Hepatic stellate cell (primary cell): ENCODE results near the gene LRP8.

Source experiments
- DNase-seq: peaks from one replicate; pipeline ENCODE4 v3.0.0; 2011; ENCODE audit warnings: low spot score

The LRP8 gene

GRCh38 chr1:53339736-53340635 lies 12.1 kb upstream of the LRP8 start:
- DNase-seq, result no peak

- no peak for DNase-seq
Measured at GRCh38 chr1:53338423-53338822, 10.6 kb upstream of the LRP8 start.

- no peak for DNase-seq
Measured at GRCh38 chr1:53337499-53337898, 9.6 kb upstream of the LRP8 start.

GRCh38 chr1:53336146-53336545 lies 8.3 kb upstream of the LRP8 start:
- DNase-seq, result no peak

- no peak for DNase-seq
Measured at GRCh38 chr1:53335661-53336060, 7.8 kb upstream of the LRP8 start.

- no peak for DNase-seq
Measured at GRCh38 chr1:53334781-53335180, 6.9 kb upstream of the LRP8 start.

- DNase-seq, result no peak
Measured at GRCh38 chr1:53334312-53334711, 6.4 kb upstream of the LRP8 start.

- no peak for DNase-seq
Measured at GRCh38 chr1:53332833-53333232, 5.0 kb upstream of the LRP8 start.

- DNase-seq, result no peak
Measured at GRCh38 chr1:53332186-53332564, 4.3 kb upstream of the LRP8 start.

GRCh38 chr1:53331446-53332185 lies 3.7 kb upstream of the LRP8 start:
- DNase-seq, result no peak

- DNase-seq, result no peak
Measured at GRCh38 chr1:53330819-53331218, 2.9 kb upstream of the LRP8 start.

- no peak for DNase-seq
Measured at GRCh38 chr1:53328541-53329499, 950 bp upstream of the LRP8 start.

- DNase-seq, result peak; percentile 47
Measured at GRCh38 chr1:53327182-53327913, 522 bp downstream of the LRP8 start.

GRCh38 chr1:53326598-53327181 lies 1.2 kb downstream of the LRP8 start:
- DNase-seq, result peak; percentile 31

- peak; percentile 98 for DNase-seq
Measured at GRCh38 chr1:53326088-53326597, 1.7 kb downstream of the LRP8 start.

- no peak for DNase-seq
Measured at GRCh38 chr1:53325326-53326087, 2.4 kb downstream of the LRP8 start.

GRCh38 chr1:53324728-53325297 lies 3.1 kb downstream of the LRP8 start:
- DNase-seq, result no peak

- DNase-seq, result no peak
Measured at GRCh38 chr1:53324321-53324720, 3.5 kb downstream of the LRP8 start.

- no peak for DNase-seq
Measured at GRCh38 chr1:53323316-53323715, 4.6 kb downstream of the LRP8 start.
